ENCODE measurements around the gene UBTD1. TPM values are rescaled to one million over a fixed set of nuclear protein-coding genes. Genes with fewer than 3 reads are reported as not detected.
"Not testable (repeated sequence)": the region's sequence is repeated elsewhere in the genome, so short reads cannot be mapped to it uniquely, and the experiment has no call there.

Gene UBTD1
- total RNA-seq, 1 donor from 2014 or later = 37.5 TPM

- Histone ChIP-seq H3K27ac (no peak overlapping the region), H3K27me3 (no peaks in the 10 kb centered on the region), H3K9me3 (no peaks in the 10 kb centered on the region), H3K4me3 (no peak overlapping the region), H3K36me3 (peaks cover 15% of the 10 kb centered on the region), H3K4me1 (peaks cover 14% of the 10 kb centered on the region)
- DNase-seq = no peak
- no peak for TF ChIP-seq CTCF (IDR thresholded peaks at IDR 0.05)
- intact Hi-C loops (cut with DNase I) = no loop called here
- ATAC-seq = no peak
Measured at GRCh38 chr10:97575127-97575668, 76.5 kb downstream of the UBTD1 start.

GRCh38 chr10:97576487-97576886 lies 77.8 kb downstream of the UBTD1 start:
- peaks cover 14% of the 10 kb centered on the region for H3K4me1 ChIP-seq
- H3K27ac ChIP-seq; H3K36me3 ChIP-seq; H3K4me3 ChIP-seq; H3K9me3 ChIP-seq; H3K27me3 ChIP-seq; DNase-seq; intact Hi-C loops (cut with DNase I); ATAC-seq: not testable (repeated sequence)

- no peak for DNase-seq
- H3K36me3 ChIP-seq = no peaks in the 10 kb centered on the region
- ATAC-seq = no peak
- intact Hi-C loops (cut with DNase I) = no loop called here
- H3K27me3 ChIP-seq = no peaks in the 10 kb centered on the region
- H3K9me3 ChIP-seq = no peaks in the 10 kb centered on the region
- no peak overlapping the region for H3K27ac ChIP-seq
- peaks cover 7% of the 10 kb centered on the region for H3K4me1 ChIP-seq
- H3K4me3 ChIP-seq = no peak overlapping the region
- TF ChIP-seq CTCF (IDR thresholded peaks at IDR 0.05) = no peak
Measured at GRCh38 chr10:97577701-97578100, 79.0 kb downstream of the UBTD1 start.

- Histone ChIP-seq H3K4me3 (no peak overlapping the region), H3K36me3 (no peaks in the 10 kb centered on the region), H3K27me3 (no peaks in the 10 kb centered on the region), H3K9me3 (no peaks in the 10 kb centered on the region), H3K27ac (no peak overlapping the region), H3K4me1 (peaks cover 5% of the 10 kb centered on the region)
- no peak for DNase-seq
- intact Hi-C loops (cut with DNase I) = no loop called here
- no peak for TF ChIP-seq CTCF (IDR thresholded peaks at IDR 0.05)
- no peak for ATAC-seq
Measured at GRCh38 chr10:97578171-97578844, 79.6 kb downstream of the UBTD1 start.

- ATAC-seq (no peak), DNase-seq (no peak)
- Histone ChIP-seq H3K36me3 (no peaks in the 10 kb centered on the region), H3K27me3 (no peaks in the 10 kb centered on the region), H3K4me3 (no peak overlapping the region), H3K27ac (no peak overlapping the region), H3K4me1 (no peaks in the 10 kb centered on the region), H3K9me3 (no peaks in the 10 kb centered on the region)
- intact Hi-C loops (cut with DNase I) = no loop called here
- TF ChIP-seq CTCF (IDR thresholded peaks at IDR 0.05) = no peak
Measured at GRCh38 chr10:97580421-97581367, 82.0 kb downstream of the UBTD1 start.

- no peak for ATAC-seq
- no peak overlapping the region for H3K4me3 ChIP-seq
- no peak for DNase-seq
- no peak for TF ChIP-seq CTCF (IDR thresholded peaks at IDR 0.05)
- H3K4me1 ChIP-seq = no peaks in the 10 kb centered on the region
- H3K36me3 ChIP-seq = no peaks in the 10 kb centered on the region
- intact Hi-C loops (cut with DNase I) = no loop called here
- H3K27me3 ChIP-seq = no peaks in the 10 kb centered on the region
- no peak overlapping the region for H3K27ac ChIP-seq
- no peaks in the 10 kb centered on the region for H3K9me3 ChIP-seq
Measured at GRCh38 chr10:97582169-97582568, 83.4 kb downstream of the UBTD1 start.
